ENCODE results near the gene SET.

Gene SET

DNA sequence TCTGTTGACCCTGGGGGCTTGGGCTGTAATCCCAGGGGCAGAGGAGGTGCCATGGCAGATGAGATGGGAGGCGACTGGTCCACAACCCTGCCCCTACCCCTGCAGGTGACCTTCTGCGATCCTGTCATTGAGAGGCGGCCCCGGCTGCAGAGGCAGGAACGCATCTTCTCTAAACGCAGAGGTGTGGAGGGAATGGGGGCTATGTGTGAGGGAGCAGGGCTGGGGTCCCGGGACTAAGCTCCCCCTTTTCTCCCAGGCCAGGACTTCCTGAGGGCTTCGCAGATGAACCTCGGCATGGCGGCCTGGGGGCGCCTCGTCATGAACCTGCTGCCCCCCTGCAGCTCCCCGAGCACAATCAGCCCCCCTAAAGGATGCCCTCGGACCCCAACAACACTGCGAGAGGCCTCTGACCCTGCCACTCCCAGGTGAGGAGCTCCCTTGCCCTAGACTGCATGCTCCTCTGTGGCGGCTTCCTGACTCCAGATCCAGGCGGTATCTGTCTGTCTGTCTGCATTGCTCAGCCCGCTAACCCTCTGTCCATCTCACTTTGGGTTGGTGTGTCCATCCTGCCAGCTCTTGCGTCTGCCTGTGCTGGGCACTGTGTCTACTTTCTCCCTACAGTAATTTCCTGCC lies 25.0 kb downstream of the SET start:
- DNase-seq, result no peak

DNA sequence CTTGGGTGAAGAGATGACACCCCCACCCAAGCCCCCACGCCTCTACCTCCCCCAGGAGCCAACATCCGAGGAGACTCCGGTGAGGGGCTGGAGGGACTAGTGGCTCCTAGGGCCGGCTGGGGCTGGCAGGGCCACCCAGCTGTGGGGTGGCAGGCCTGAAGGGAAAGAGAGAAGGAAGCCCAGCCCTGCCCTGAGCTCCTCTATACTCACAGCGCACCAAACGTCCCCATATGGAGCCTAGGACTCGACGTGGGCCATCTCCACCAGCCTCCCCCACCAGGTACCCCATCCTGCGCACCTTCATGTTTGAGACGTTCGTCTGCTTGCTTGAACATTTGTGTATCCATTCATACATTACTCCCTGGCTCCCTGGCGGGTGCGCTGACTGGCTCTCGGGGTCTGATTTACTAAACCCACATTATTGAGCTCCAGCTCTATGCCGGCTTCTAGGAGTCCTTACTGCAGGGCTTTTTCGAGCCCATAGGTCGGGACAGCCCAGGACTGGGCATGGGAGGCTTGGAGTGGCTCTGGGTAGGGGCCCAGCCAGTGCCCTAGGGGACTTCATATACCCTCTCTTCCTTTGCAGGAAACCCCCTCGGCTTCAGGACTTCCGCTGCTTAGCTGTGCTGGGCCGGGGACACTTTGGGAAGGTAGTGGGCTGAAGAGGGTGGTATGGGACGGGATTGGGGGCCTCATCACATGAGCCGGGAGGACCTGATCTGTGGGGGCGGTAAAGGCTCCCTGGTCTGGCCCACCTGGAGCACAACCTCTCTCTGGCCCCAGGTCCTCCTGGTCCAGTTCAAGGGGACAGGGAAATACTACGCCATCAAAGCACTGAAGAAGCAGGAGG lies 25.8 kb downstream of the SET start:
- no peak for DNase-seq

GRCh38 chr9:128715436-128715750 lies 26.4 kb downstream of the SET start:
- no peak for DNase-seq

- no peak for DNase-seq
These were observed 27.7 kb downstream of the SET start for GRCh38 chr9:128716581-128717254.

- DNase-seq, result no peak
These were observed 29.0 kb downstream of the SET start for GRCh38 chr9:128718047-128718446.

GRCh38 chr9:128718475-128718874 lies 29.5 kb downstream of the SET start:
- DNase-seq, result no peak

GRCh38 chr9:128719919-128720605 lies 31.0 kb downstream of the SET start:
- no peak for DNase-seq

DNA sequence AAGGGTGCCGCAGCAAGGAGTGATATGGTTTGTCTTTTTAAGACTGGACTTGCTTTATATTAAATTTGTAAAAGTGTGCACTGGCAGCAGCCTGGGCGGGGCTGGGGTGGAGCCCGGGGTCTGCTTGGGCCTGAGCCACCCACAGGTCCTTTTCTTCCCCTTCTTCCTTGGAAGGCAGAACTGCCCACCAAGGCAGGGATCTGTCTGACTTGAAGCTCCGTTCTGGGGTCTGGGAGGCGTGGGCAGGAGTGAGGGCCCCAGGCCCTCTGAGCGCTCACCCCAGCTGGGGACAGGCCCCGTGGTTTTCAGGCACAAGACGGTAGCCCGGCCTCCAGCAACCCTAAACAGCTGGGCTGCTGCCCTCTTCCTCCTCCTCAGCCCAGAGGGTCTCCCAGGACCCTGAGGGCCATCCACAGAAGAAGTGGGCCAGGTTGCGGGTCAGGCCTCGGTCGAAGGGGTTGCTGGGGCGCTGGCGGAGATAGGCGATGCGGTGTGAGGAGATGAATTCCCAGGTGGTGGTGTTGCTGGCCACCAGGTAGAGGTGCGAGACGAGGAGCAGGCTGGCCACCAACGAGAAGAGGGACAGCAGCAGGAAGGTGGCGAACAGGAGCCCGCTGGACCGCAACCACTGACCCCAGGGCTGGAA lies 31.9 kb downstream of the SET start:
- no peak for DNase-seq

- no peak for DNase-seq
These were observed 32.5 kb downstream of the SET start for GRCh38 chr9:128721487-128722010.

DNA sequence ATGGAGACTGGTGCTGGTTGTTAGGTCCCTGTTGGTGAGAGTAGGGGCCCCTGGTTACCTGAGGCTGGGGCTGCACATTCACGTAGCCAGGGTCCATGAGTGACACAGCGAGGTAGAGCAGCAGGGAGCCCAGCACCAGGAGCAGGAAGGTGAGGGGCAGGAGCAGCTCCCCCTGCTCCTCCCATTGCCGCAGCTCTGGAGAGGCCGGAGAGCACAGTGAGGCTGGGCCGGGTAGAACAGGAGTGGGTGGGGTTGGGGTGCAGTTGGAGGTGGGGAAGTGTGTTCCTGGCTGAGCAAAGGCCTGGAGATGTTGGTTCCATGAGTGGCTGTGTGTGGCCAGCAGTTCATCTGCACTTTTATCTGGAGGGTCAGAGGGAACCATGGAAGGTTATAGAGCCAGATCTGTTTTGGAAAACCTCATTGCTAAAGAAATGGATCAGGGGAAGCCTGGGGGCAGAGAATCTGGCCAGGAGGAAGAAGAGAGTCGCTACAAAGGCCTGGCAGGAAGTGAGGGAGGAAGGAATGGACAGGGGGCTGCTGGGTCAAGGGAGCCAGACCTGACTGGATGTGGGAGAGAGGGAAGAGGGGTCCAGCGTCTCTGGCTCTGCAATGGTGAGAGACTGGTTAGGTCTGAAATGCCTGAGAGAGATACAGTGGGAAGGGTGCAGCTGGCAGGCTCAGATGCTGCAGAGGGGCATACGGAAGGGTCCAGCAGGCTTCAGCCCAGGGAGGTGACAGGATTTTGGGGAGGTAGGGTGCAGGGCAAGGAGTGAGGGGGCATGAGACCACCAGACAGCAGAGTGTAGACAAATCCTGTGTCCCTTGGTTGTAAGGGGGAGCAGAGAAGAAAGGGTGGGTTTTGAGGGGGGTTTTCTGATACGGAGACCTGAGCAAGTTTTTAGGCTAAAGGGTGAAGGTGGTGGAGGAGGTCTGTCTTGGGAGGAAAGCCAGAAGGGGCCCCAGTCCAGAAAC lies 33.6 kb downstream of the SET start:
- DNase-seq, result no peak

DNA sequence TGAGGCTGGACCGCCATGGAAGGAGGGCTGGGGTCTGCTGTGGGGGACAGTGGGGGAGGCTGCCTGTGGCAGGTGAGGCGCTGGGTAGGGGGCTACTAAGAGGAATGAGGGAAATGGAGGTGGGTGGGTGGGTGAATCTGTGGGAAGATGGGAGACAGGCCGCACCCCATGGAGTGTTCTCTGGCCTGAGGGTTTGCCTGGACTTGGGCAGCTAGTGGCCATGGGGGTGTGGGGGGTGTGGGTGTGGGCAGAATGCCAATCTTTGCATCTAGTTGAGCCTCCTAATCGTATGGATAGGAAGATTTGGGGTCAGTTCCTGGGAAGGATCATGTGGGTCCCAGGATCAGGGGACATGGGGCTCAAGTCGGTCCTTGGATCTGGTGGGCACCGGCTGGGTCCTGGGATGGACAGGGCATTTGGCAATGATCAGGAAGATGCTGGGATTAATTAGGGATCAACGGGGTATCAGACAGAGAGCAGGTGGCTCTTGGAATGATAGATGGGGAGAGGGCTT lies 34.4 kb downstream of the SET start:
- DNase-seq, result no peak

DNA sequence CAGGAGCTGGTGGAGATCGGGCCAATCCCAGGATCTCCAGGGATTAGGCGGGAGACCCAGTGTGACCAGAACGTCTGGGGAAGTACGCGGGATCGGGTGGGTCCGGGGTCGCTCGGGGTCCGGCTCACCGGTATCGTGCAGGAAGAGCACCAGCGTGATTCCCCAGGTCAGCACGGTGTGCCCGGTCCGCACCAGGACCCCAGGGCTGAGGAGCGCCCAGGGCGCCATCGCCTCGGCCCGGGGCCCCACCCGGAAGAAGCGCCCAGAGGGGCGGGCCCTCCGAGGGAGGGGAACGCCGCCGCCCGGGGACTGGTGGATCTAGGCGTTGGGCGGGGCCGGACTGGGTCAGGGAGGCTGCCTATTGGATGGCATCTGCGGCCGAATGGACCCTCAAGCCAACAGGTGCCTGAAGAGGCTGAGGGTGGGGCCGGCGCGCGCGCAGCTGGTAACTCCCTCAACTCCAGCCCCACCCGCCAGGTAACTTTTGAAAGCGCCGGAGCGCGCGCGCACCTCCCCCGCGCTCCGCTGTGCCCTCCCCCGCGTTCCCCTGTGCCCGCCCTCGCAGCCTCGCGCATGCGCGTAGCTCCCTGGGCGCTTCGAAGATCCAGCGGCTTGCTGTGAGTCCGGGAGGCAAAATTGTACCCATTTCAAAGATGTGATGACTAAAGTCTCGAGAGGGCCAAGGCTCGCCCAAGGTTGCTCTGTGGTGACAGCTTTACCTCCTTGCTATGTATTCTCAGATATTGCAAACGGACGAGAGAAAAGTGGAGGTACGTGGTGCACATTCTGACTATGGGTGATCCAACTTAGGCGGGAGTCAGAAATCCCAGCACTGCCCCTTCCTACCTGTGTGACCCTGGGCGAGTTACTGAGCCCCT lies 35.1 kb downstream of the SET start, which contains the start of gene ZDHHC12:
Gene ZDHHC12 (minus strand): TSS at position 262 of the 878 bp plus-strand sequence. CDS start 34 bp downstream, at position 228.
- DNase-seq, result peak; percentile 99

DNA sequence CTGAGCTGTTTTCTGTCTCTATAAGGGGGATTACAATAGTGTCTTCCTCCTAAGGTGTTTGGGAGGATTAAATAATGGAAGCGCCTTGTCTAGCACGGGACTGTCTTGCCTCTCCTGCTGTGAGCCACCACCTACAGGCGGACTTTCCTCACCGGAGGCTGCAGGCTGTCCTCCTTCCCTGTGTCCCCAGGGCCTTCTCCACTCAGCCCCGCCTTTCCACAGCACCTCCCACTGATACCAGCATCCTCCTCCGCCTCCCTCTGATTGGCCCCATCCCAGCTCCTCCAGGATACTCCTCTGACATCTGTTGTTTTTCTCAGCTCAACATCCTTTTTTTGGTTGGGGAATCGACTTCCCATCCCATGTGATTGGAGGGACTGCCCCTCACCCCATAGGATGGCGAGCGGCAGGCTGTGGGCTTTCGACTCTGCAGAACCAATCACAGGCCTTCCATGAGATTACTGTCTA lies 35.8 kb downstream of the SET start:
- peak; percentile 35 for DNase-seq

DNA sequence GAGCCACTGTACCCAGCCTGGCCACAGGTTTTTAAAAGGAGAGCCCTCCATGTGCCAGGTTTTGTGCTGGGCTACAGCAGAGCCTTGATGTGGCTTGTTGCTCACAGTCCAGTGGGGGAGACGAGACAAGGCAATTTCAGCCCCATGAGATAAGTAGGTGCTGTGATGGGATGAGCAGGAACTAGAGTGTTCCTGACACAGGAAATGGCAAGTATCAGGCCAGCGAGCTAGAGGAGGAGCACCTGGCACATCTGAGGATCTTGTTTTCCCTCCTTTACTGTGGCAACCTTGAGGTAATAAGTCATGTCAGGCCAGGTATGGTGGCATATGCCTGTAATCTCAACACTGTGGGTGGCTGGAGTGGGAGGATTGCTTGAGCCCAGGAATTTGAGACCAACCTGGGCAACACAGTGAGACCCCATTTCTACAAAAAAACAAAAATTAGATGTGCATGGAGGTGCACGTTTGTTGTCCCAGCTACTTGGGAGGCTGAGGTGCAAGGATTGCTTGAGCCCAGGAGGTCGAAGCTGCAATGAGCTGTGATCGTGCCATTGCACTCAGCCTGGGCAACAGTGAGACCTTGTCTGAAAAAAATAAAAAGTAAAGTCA lies 38.7 kb downstream of the SET start:
- no peak for DNase-seq

DNA sequence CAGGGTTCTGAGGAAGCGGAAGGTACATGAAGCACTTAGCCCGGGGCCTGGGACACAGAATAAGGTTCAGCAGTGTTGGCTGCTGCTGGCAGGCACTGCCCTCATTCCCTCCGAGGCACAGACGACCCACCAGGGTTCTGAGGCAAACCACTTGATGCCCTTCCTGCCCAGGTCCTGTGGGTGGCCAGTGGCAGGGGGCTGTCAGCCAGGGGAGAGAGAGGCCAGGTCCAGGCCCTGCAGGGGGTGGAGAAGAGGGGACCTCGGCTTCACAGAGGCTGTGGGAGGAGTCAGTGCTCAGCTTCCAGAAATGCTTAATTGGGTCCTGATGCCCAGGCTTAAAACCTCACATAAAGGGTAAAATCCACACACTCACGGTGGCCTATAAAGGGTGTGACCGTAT lies 39.3 kb downstream of the SET start:
- no peak for DNase-seq

- DNase-seq, result no peak
These were observed 40.3 kb downstream of the SET start for GRCh38 chr9:128729302-128729701.

DNA sequence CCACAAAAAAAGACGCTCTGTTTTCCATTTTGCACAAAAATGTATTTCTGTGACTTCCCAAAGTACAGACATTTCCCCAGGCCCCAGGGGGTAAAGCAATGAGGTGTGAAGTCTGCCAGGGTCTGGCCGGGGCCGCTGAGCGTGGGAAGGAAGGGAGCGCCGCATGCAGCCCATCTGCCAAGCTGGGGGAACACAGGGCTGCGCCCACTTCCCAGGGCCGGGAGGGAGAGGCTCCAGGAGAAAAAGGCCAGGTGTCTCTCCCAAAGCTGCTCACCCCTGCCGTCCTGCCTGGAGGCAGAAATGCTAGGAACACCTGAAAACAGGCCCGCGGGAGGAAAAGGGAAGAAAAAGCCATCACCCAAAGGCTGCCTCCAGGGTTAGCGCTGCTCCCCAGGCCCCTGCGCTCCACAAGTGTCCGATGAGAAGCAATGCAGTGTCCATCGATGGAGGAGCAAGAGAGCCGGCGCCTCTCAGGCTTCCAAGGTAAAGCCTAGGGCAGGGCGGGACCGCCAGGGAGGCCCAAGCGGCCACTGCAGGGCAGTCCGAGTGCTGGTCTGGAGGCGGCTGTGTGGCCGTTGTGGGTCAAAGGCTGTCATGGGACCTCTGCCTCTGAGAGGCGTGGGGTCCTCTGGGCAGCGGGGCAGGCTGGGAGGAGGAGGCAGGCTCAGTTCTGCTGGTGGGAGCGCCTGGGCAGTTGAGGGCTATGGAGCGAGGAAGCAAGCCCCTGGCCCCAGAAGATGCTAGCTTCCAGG lies 40.9 kb downstream of the SET start:
- DNase-seq, result no peak

- no peak for DNase-seq
These were observed 42.1 kb downstream of the SET start for GRCh38 chr9:128731093-128731492.

DNA sequence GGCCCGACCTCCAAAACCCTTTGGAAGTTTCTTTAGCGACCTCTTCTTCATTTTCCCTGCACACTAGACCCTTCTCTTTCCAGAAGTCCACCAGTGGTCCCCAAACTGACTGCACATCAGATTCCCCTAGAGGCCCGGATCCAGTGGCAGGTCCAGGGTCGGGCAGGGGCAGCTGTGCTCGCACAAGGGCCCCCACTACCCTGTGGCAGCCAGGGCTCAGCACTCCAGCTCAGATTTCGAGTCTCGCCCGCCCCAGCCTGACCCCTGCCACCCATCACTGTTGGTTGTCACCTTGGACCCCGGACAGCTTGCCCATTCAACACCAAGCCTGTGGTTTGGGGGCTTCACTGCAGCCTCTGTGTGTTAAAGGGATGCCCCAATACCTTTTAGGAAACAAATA lies 42.7 kb downstream of the SET start:
- DNase-seq, result no peak
